ENCODE data around the gene NEK7.

Gene NEK7

GRCh38 chr1:198109371-198109715 is 47.5 kb upstream of the NEK7 start:
- Histone ChIP-seq H4K20me1 (ENCODE audit: insufficient read depth, low read length) (no peaks in the 10 kb centered on the region), H3K27ac (ENCODE audit: low read depth, low read length, poor library complexity, severe bottlenecking) (no peak overlapping the region), H3K9me2 (ENCODE audit: low read depth, low read length) (no peaks in the 10 kb centered on the region), H3K79me2 (ENCODE audit: insufficient read depth, low read length) (no peaks in the 10 kb centered on the region), H2AFZ (ENCODE audit: low read length) (no peak overlapping the region), H3K36me3 (ENCODE audit: insufficient read depth, low read length) (no peaks in the 10 kb centered on the region), H3K4me1 (ENCODE audit: insufficient read depth, low read length, severe bottlenecking) (no peaks in the 10 kb centered on the region), H3K4me2 (ENCODE audit: low read length) (no peak overlapping the region), H3K9ac (ENCODE audit: low read length) (no peak overlapping the region), H3K4me3 (ENCODE audit: low read depth, low read length, poor library complexity, severe bottlenecking) (no peak overlapping the region), H3K9me3 (ENCODE audit: low read length) (no peaks in the 10 kb centered on the region), H3K27me3 (ENCODE audit: insufficient read depth, low read length) (no peaks in the 10 kb centered on the region), H3F3A (ENCODE audit: insufficient read depth, low read length) (no peaks in the 10 kb centered on the region)
- no peak for TF ChIP-seq EZH2 (IDR thresholded peaks at IDR 0.05; ENCODE audit: borderline replicate concordance, low read length)
- no peak for TF ChIP-seq CTCF (IDR thresholded peaks at IDR 0.05; ENCODE audit: low read length)

GRCh38 chr1:198113342-198113750 is 43.5 kb upstream of the NEK7 start:
- Histone ChIP-seq H4K20me1 (ENCODE audit: insufficient read depth, low read length) (no peaks in the 10 kb centered on the region), H3K27ac (ENCODE audit: low read depth, low read length, poor library complexity, severe bottlenecking) (no peak overlapping the region), H3K79me2 (ENCODE audit: insufficient read depth, low read length) (no peaks in the 10 kb centered on the region), H3K9me2 (ENCODE audit: low read depth, low read length) (no peaks in the 10 kb centered on the region), H3K9me3 (ENCODE audit: low read length) (no peaks in the 10 kb centered on the region), H3F3A (ENCODE audit: insufficient read depth, low read length) (no peaks in the 10 kb centered on the region), H3K27me3 (ENCODE audit: insufficient read depth, low read length) (no peaks in the 10 kb centered on the region), H3K4me3 (ENCODE audit: low read depth, low read length, poor library complexity, severe bottlenecking) (no peak overlapping the region), H3K4me2 (ENCODE audit: low read length) (no peak overlapping the region), H3K36me3 (ENCODE audit: insufficient read depth, low read length) (no peaks in the 10 kb centered on the region), H2AFZ (ENCODE audit: low read length) (no peak overlapping the region), H3K9ac (ENCODE audit: low read length) (no peak overlapping the region), H3K4me1 (ENCODE audit: insufficient read depth, low read length, severe bottlenecking) (no peaks in the 10 kb centered on the region)
- TF ChIP-seq CTCF (IDR thresholded peaks at IDR 0.05; ENCODE audit: low read length) (no peak), EZH2 (IDR thresholded peaks at IDR 0.05; ENCODE audit: borderline replicate concordance, low read length) (no peak)

- no peaks in the 10 kb centered on the region for H4K20me1 ChIP-seq (ENCODE audit: insufficient read depth, low read length)
- H3F3A ChIP-seq (ENCODE audit: insufficient read depth, low read length) = no peaks in the 10 kb centered on the region
- no peak overlapping the region for H3K4me2 ChIP-seq (ENCODE audit: low read length)
- no peaks in the 10 kb centered on the region for H3K36me3 ChIP-seq (ENCODE audit: insufficient read depth, low read length)
- H3K4me3 ChIP-seq (ENCODE audit: low read depth, low read length, poor library complexity, severe bottlenecking) = no peak overlapping the region
- no peak overlapping the region for H3K9ac ChIP-seq (ENCODE audit: low read length)
- H3K9me3 ChIP-seq (ENCODE audit: low read length) = no peaks in the 10 kb centered on the region
- no peaks in the 10 kb centered on the region for H3K79me2 ChIP-seq (ENCODE audit: insufficient read depth, low read length)
- H3K27me3 ChIP-seq (ENCODE audit: insufficient read depth, low read length) = no peaks in the 10 kb centered on the region
- no peak overlapping the region for H2AFZ ChIP-seq (ENCODE audit: low read length)
- no peaks in the 10 kb centered on the region for H3K4me1 ChIP-seq (ENCODE audit: insufficient read depth, low read length, severe bottlenecking)
- TF ChIP-seq EZH2 (IDR thresholded peaks at IDR 0.05; ENCODE audit: borderline replicate concordance, low read length) = no peak
- H3K9me2 ChIP-seq (ENCODE audit: low read depth, low read length) = no peaks in the 10 kb centered on the region
- no peak overlapping the region for H3K27ac ChIP-seq (ENCODE audit: low read depth, low read length, poor library complexity, severe bottlenecking)
Observed at GRCh38 chr1:198116069-198116468, 40.7 kb upstream of the NEK7 start.

- Histone ChIP-seq H3K9me3 (ENCODE audit: low read length) (no peaks in the 10 kb centered on the region), H3K9me2 (ENCODE audit: low read depth, low read length) (no peaks in the 10 kb centered on the region), H2AFZ (ENCODE audit: low read length) (no peak overlapping the region), H4K20me1 (ENCODE audit: insufficient read depth, low read length) (no peaks in the 10 kb centered on the region), H3K36me3 (ENCODE audit: insufficient read depth, low read length) (no peaks in the 10 kb centered on the region), H3K27me3 (ENCODE audit: insufficient read depth, low read length) (no peaks in the 10 kb centered on the region), H3K27ac (ENCODE audit: low read depth, low read length, poor library complexity, severe bottlenecking) (no peak overlapping the region), H3K9ac (ENCODE audit: low read length) (no peak overlapping the region), H3K79me2 (ENCODE audit: insufficient read depth, low read length) (no peaks in the 10 kb centered on the region), H3F3A (ENCODE audit: insufficient read depth, low read length) (no peaks in the 10 kb centered on the region), H3K4me2 (ENCODE audit: low read length) (no peak overlapping the region), H3K4me3 (ENCODE audit: low read depth, low read length, poor library complexity, severe bottlenecking) (no peak overlapping the region), H3K4me1 (ENCODE audit: insufficient read depth, low read length, severe bottlenecking) (no peaks in the 10 kb centered on the region)
- TF ChIP-seq CTCF (IDR thresholded peaks at IDR 0.05; ENCODE audit: low read length) (no peak), EZH2 (IDR thresholded peaks at IDR 0.05; ENCODE audit: borderline replicate concordance, low read length) (no peak)
Observed at GRCh38 chr1:198116469-198116868, 40.3 kb upstream of the NEK7 start.

All from OCI-LY1 (cell line).